ENCODE data around the gene TIPIN. TPM values are rescaled to one million over a fixed set of nuclear protein-coding genes. Genes with fewer than 3 reads are reported as not detected.
"Not testable (repeated sequence)": the region's sequence is repeated elsewhere in the genome, so short reads cannot be mapped to it uniquely, and the experiment has no call there.

Gene TIPIN
- total and polyA plus RNA-seq, 11 donors, result 1.9 to 6.2 (median 3.8) TPM

GRCh38 chr15:66359740-66360139, 3.3 kb upstream of the TIPIN start:
- peaks cover 0 to 13% (median 6%) of the 10 kb centered on the region in 12 donors for H3K4me1 ChIP-seq
- 88 to 91% (median 90%) methylated on average over 7 of the region's 7 CpGs for WGBS, 4 donors
- H3K27ac ChIP-seq, result no peak overlapping the region
- intact Hi-C loops (cut with DNase I), result loop anchor here in 1 of 10 donors (10.0 kb wide), 1 partner anchor 135 kb away; the partner anchor contains the start of gene SNAPC5
- H3K36me3 ChIP-seq, result no peaks in the 10 kb centered on the region
- H3K4me3 ChIP-seq, result no peak overlapping the region
- no peak for ATAC-seq
- DNase-seq, result no peak
- H3K9me3 ChIP-seq, result no peaks in the 10 kb centered on the region
- TF ChIP-seq POLR2A (IDR thresholded peaks at IDR 0.05), result no peak
- TF ChIP-seq CTCF (IDR thresholded peaks at IDR 0.05), result no peak
- no peaks in the 10 kb centered on the region for H3K27me3 ChIP-seq

GRCh38 chr15:66356077-66356358, 467 bp downstream of the TIPIN start:
- Histone ChIP-seq H3K27me3 (no peaks in the 10 kb centered on the region), H3K36me3 (peaks cover 0 to 19% (median 10%) of the 10 kb centered on the region in 9 donors), H3K9me3 (no peaks in the 10 kb centered on the region), H3K4me3 (peak overlapping the region; percentile 42 to 76 (median 62)), H3K4me1 (peaks cover 0 to 11% (median 6%) of the 10 kb centered on the region in 12 donors), H3K27ac (peak overlapping the region in 10 of 12 donors; percentile 24 to 84 (median 62))
- 4 to 8% (median 4%) methylated on average over 12 of the region's 12 CpGs for WGBS, 4 donors
- intact Hi-C loops (cut with DNase I), result loop anchor here in 3 of 10 donors (1.0 to 10.0 kb wide), 3 partner anchors 139 to 142 kb away; partner anchors contain the start of gene SNAPC5 (in 2 of the 3)
- DNase-seq (no peak), ATAC-seq (peak in 1 of 4 donors; percentile 7)
- no peak for TF ChIP-seq POLR2A (IDR thresholded peaks at IDR 0.05)
- no peak for TF ChIP-seq CTCF (IDR thresholded peaks at IDR 0.05)

- DNase-seq; intact Hi-C loops (cut with DNase I); H3K4me1 ChIP-seq; H3K9me3 ChIP-seq; H3K4me3 ChIP-seq; ATAC-seq; H3K27ac ChIP-seq; H3K27me3 ChIP-seq: not testable (repeated sequence)
- peaks cover 0 to 60% (median 41%) of the 10 kb centered on the region in 9 donors for H3K36me3 ChIP-seq
- 34 to 61% (median 49%) methylated on average over 5 of the region's 5 CpGs for WGBS, 4 donors
These were observed 8.0 kb downstream of the TIPIN start for GRCh38 chr15:66348530-66348929.

- Histone ChIP-seq H3K27ac (no peak overlapping the region), H3K27me3 (no peaks in the 10 kb centered on the region), H3K9me3 (no peaks in the 10 kb centered on the region), H3K36me3 (peaks cover 0 to 100% (median 99%) of the 10 kb centered on the region in 9 donors), H3K4me1 (no peaks in the 10 kb centered on the region), H3K4me3 (no peak overlapping the region)
- ATAC-seq (no peak), DNase-seq (no peak)
- TF ChIP-seq POLR2A (IDR thresholded peaks at IDR 0.05), result no peak
- intact Hi-C loops (cut with DNase I), result no loop called here
- 95 to 97% (median 95%) methylated on average over 14 of the region's 14 CpGs for WGBS, 4 donors
These were observed 27.7 kb downstream of the TIPIN start for GRCh38 chr15:66328771-66329170.

GRCh38 chr15:66327736-66328135, 28.7 kb downstream of the TIPIN start:
- ATAC-seq, result peak in 1 of 4 donors; percentile 20
- Histone ChIP-seq H3K9me3 (no peaks in the 10 kb centered on the region), H3K27me3 (no peaks in the 10 kb centered on the region), H3K36me3 (peaks cover 0 to 100% (median 99%) of the 10 kb centered on the region in 9 donors), H3K4me3 (no peak overlapping the region), H3K4me1 (no peaks in the 10 kb centered on the region), H3K27ac (no peak overlapping the region)
- DNase-seq, result no peak
- no peak for TF ChIP-seq CTCF (IDR thresholded peaks at IDR 0.05)
- TF ChIP-seq POLR2A (IDR thresholded peaks at IDR 0.05), result no peak
- 80 to 84% (median 81%) methylated on average over 4 of the region's 4 CpGs for WGBS, 4 donors
- intact Hi-C loops (cut with DNase I), result no loop called here
